OCI-LY1 (cell line): Measurements from ENCODE around the gene DYNC1LI2.

Source experiments
- EZH2 ChIP-seq: fragments of 200-600 bp; sonication (generic), shearing (Covaris generic); IDR thresholded peaks from 2 replicates; pipeline ENCODE4 v1.8.0; 2017; ENCODE audit warnings: borderline replicate concordance, mixed run types, mild to moderate bottlenecking, antibody characterized with exemption, low read length, moderate library complexity, mixed read lengths
- TF ChIP-seq, protein P1 (sequence below): fragments of 200-600 bp; sonication (generic), shearing (Covaris generic); IDR thresholded peaks from 2 replicates; pipeline ENCODE4 v1.5.1; 2017; ENCODE audit warnings: mild to moderate bottlenecking, antibody characterized with exemption, low read length, moderate library complexity, mixed read lengths

DNA sequence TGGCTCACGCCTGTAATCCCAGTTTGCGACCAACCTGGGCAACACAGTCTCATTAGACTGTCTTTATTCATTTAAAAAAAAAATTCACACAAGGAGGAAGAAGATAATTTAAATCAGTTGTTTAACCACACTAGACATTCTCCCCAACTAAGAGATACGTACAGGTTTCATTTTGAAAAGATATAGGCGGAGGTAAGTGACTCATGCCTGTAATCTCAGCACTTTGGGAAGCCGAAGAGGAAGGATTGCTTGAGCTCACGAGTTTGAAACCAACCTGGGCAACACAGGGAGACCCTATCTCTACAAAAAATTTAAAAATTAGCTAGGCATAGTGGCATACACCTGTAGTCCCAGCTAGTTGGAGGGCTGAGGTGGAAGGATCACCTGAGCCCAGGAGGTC lies 60.2 kb downstream of the DYNC1LI2 start:
- TF ChIP-seq, protein P1, sequence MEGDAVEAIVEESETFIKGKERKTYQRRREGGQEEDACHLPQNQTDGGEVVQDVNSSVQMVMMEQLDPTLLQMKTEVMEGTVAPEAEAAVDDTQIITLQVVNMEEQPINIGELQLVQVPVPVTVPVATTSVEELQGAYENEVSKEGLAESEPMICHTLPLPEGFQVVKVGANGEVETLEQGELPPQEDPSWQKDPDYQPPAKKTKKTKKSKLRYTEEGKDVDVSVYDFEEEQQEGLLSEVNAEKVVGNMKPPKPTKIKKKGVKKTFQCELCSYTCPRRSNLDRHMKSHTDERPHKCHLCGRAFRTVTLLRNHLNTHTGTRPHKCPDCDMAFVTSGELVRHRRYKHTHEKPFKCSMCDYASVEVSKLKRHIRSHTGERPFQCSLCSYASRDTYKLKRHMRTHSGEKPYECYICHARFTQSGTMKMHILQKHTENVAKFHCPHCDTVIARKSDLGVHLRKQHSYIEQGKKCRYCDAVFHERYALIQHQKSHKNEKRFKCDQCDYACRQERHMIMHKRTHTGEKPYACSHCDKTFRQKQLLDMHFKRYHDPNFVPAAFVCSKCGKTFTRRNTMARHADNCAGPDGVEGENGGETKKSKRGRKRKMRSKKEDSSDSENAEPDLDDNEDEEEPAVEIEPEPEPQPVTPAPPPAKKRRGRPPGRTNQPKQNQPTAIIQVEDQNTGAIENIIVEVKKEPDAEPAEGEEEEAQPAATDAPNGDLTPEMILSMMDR: no peak
- TF ChIP-seq EZH2: no peak
